ENCODE measurements around the gene TMC3.

DNA sequence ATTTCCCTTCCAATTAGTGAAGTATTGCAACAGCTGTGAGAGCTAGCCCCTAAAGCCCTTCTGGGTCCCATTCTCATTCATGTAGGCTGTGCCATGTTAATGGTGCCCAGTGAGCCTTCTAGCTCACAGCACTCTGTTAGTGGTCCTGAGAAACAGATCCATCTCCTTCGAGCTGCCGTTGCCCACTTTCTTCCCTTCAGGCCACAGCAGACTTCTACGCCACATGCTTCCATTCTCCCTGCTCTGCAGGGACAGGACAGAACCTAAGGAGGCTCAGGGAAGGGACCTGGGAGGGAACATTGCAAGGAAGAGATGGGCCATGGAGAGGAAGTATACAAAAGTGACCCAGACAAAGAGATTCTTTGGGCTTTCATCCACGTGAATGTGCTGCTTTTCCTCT is 38.4 kb downstream of the TMC3 start:
- no peak for TF ChIP-seq POLR2A (IDR thresholded peaks at IDR 0.05)
- TF ChIP-seq, protein P1, sequence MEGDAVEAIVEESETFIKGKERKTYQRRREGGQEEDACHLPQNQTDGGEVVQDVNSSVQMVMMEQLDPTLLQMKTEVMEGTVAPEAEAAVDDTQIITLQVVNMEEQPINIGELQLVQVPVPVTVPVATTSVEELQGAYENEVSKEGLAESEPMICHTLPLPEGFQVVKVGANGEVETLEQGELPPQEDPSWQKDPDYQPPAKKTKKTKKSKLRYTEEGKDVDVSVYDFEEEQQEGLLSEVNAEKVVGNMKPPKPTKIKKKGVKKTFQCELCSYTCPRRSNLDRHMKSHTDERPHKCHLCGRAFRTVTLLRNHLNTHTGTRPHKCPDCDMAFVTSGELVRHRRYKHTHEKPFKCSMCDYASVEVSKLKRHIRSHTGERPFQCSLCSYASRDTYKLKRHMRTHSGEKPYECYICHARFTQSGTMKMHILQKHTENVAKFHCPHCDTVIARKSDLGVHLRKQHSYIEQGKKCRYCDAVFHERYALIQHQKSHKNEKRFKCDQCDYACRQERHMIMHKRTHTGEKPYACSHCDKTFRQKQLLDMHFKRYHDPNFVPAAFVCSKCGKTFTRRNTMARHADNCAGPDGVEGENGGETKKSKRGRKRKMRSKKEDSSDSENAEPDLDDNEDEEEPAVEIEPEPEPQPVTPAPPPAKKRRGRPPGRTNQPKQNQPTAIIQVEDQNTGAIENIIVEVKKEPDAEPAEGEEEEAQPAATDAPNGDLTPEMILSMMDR (IDR thresholded peaks at IDR 0.05): no peak

All from adrenal gland (tissue), 5 donors.